HEK293 (cell line): Measurements from ENCODE around the gene P2RX2.
A peak's percentile ranks its signal among the peaks of the same experiment; 100 is the strongest.

Experiments used
- CTCF ChIA-PET: fragments of 350-600 bp; formaldehyde crosslinking; extraction: SDS; loops from one replicate; lab custom pipeline; 2021; ENCODE audit warnings: antibody characterized with exemption; lab: Yijun Ruan, JAX
- POLR2A ChIA-PET: fragments of 300-600 bp; formaldehyde crosslinking; extraction: SDS; loops from one replicate; lab custom pipeline; 2020; ENCODE audit warnings: antibody characterized with exemption, inconsistent platforms; lab: Yijun Ruan, JAX
- H3K27ac ChIP-seq: fragments of 200-500 bp; sonication (Bioruptor generic); 2 replicates; pipeline ENCODE4 v1.5.1; 2014; ENCODE audit warnings: low read depth, low read length, control low read depth, inconsistent platforms; ENCODE audit errors: extremely low read depth
- H3K36me3 ChIP-seq, 2 experiments: fragments of 200-500 bp in 1 of 2; sonication (Bioruptor generic) in 1 of 2; 1 replicate in 1 of 2; 2 replicates in 1 of 2; pipeline ENCODE4 v1.5.1; 2014 to 2017; ENCODE audit warnings: inconsistent platforms in 2 of 2, low read length in 2 of 2; ENCODE audit not compliant: control insufficient read depth in 2 of 2, insufficient read depth in 1 of 2
- H3K4me1 ChIP-seq: fragments of 200-500 bp; sonication (Bioruptor generic); 2 replicates; pipeline ENCODE4 v1.5.1; 2014; ENCODE audit warnings: mild to moderate bottlenecking, low read length, inconsistent platforms; ENCODE audit not compliant: control insufficient read depth, insufficient read depth
- H3K4me3 ChIP-seq: 2 replicates; pipeline ENCODE4 v1.5.1; 2011; ENCODE audit warnings: low read depth, mild to moderate bottlenecking, control low read depth, low read length, moderate library complexity
- H3K9me3 ChIP-seq: fragments of 200-500 bp; sonication (Bioruptor generic); 2 replicates; pipeline ENCODE4 v1.5.1; 2014; ENCODE audit warnings: low read depth, low read length, inconsistent platforms; ENCODE audit not compliant: control insufficient read depth, insufficient read depth
- BCL11B ChIP-seq: fragments of 450-650 bp; formaldehyde crosslinking; IDR thresholded peaks from 2 replicates; pipeline ENCODE4 v1.5.1; 2016; ENCODE audit warnings: low read depth, missing biosample characterization, missing genetic modification characterization
- FEZF1 ChIP-seq: fragments of 450-650 bp; formaldehyde crosslinking; IDR thresholded peaks from 2 replicates; pipeline ENCODE4 v1.5.1; 2016; ENCODE audit warnings: missing biosample characterization, missing genetic modification characterization
- GLIS2 ChIP-seq: fragments of 450-650 bp; formaldehyde crosslinking; IDR thresholded peaks from 2 replicates; pipeline ENCODE4 v1.5.1; 2016; ENCODE audit warnings: missing biosample characterization, missing genetic modification characterization
- HOXA7 ChIP-seq: sonication (generic); formaldehyde crosslinking; IDR thresholded peaks from 2 replicates; pipeline ENCODE4 v1.8.1; 2022; ENCODE audit warnings: missing genetic modification reagents, borderline replicate concordance
- KLF1 ChIP-seq: fragments of 450-650 bp; formaldehyde crosslinking; IDR thresholded peaks from 2 replicates; pipeline ENCODE4 v1.5.1; 2016; ENCODE audit warnings: missing biosample characterization, missing genetic modification characterization
- KLF10 ChIP-seq: fragments of 450-650 bp; IDR thresholded peaks from 2 replicates; pipeline ENCODE4 v1.5.1; 2018; ENCODE audit warnings: missing biosample characterization, mild to moderate bottlenecking, missing genetic modification characterization
- KLF16 ChIP-seq: fragments of 450-650 bp; formaldehyde crosslinking; IDR thresholded peaks from 2 replicates; pipeline ENCODE4 v1.5.1; 2017; ENCODE audit warnings: missing biosample characterization, missing genetic modification characterization
- KLF9 ChIP-seq: fragments of 450-650 bp; formaldehyde crosslinking; IDR thresholded peaks from 2 replicates; pipeline ENCODE4 v1.5.1; 2016; ENCODE audit warnings: missing biosample characterization, missing genetic modification characterization, low read depth
- WT1 ChIP-seq: fragments of 450-650 bp; formaldehyde crosslinking; IDR thresholded peaks from 2 replicates; pipeline ENCODE4 v1.5.1; 2016; ENCODE audit warnings: missing biosample characterization, missing genetic modification characterization
- ZFHX2 ChIP-seq: fragments of 450-650 bp; formaldehyde crosslinking; conservative IDR thresholded peaks from 2 replicates; pipeline ENCODE4 v1.5.1; 2016; ENCODE audit warnings: missing biosample characterization, missing genetic modification characterization
- ZNF10 ChIP-seq: fragments of 450-650 bp; formaldehyde crosslinking; IDR thresholded peaks from 2 replicates; pipeline ENCODE4 v1.5.1; 2017; ENCODE audit warnings: missing biosample characterization, missing genetic modification characterization
- ZNF16 ChIP-seq: fragments of 450-650 bp; formaldehyde crosslinking; IDR thresholded peaks from 2 replicates; pipeline ENCODE4 v1.5.1; 2016; ENCODE audit warnings: low read depth, missing biosample characterization, missing genetic modification characterization
- ZNF292 ChIP-seq: fragments of 450-650 bp; formaldehyde crosslinking; IDR thresholded peaks from 2 replicates; pipeline ENCODE4 v1.5.1; 2016; ENCODE audit warnings: low read depth, missing biosample characterization, missing genetic modification characterization, borderline replicate concordance
- ZNF404 ChIP-seq: fragments of 450-650 bp; formaldehyde crosslinking; IDR thresholded peaks from 2 replicates; pipeline ENCODE4 v1.5.1; 2017; ENCODE audit warnings: missing biosample characterization, missing genetic modification characterization
- ZNF585B ChIP-seq: fragments of 450-650 bp; formaldehyde crosslinking; IDR thresholded peaks from 2 replicates; pipeline ENCODE4 v1.5.1; 2016; ENCODE audit warnings: missing biosample characterization, missing genetic modification characterization
- ZNF624 ChIP-seq: fragments of 450-650 bp; formaldehyde crosslinking; IDR thresholded peaks from 2 replicates; pipeline ENCODE4 v1.5.1; 2017; ENCODE audit warnings: missing biosample characterization, missing genetic modification characterization
- ZNF629 ChIP-seq: fragments of 450-650 bp; formaldehyde crosslinking; IDR thresholded peaks from 2 replicates; pipeline ENCODE4 v1.5.1; 2017; ENCODE audit warnings: missing biosample characterization, missing genetic modification characterization
- TF ChIP-seq, protein P1 (sequence below): fragments of 450-650 bp; formaldehyde crosslinking; IDR thresholded peaks from 2 replicates; pipeline ENCODE4 v1.5.1; 2016; ENCODE audit warnings: missing biosample characterization, missing genetic modification characterization
- TF ChIP-seq, protein P2 (sequence below): fragments of 450-650 bp; formaldehyde crosslinking; IDR thresholded peaks from 2 replicates; pipeline ENCODE4 v1.5.1; 2016; ENCODE audit warnings: missing biosample characterization, missing genetic modification characterization, low read depth
- TF ChIP-seq, protein P3 (sequence below): fragments of 450-650 bp; formaldehyde crosslinking; IDR thresholded peaks from 2 replicates; pipeline ENCODE4 v1.5.1; 2016; ENCODE audit warnings: missing biosample characterization, missing genetic modification characterization
- TF ChIP-seq, protein P4 (sequence below): fragments of 450-650 bp; IDR thresholded peaks from 2 replicates; pipeline ENCODE4 v1.5.1; 2018; ENCODE audit warnings: missing biosample characterization, missing genetic modification characterization
- TF ChIP-seq, protein P5 (sequence below): fragments of 450-650 bp; formaldehyde crosslinking; IDR thresholded peaks from 2 replicates; pipeline ENCODE4 v1.5.1; 2017; ENCODE audit warnings: missing biosample characterization, missing genetic modification characterization
- TF ChIP-seq, protein P6 (sequence below): fragments of 450-650 bp; formaldehyde crosslinking; IDR thresholded peaks from 2 replicates; pipeline ENCODE4 v1.5.1; 2016; ENCODE audit warnings: missing biosample characterization, missing genetic modification characterization

Gene P2RX2

DNA sequence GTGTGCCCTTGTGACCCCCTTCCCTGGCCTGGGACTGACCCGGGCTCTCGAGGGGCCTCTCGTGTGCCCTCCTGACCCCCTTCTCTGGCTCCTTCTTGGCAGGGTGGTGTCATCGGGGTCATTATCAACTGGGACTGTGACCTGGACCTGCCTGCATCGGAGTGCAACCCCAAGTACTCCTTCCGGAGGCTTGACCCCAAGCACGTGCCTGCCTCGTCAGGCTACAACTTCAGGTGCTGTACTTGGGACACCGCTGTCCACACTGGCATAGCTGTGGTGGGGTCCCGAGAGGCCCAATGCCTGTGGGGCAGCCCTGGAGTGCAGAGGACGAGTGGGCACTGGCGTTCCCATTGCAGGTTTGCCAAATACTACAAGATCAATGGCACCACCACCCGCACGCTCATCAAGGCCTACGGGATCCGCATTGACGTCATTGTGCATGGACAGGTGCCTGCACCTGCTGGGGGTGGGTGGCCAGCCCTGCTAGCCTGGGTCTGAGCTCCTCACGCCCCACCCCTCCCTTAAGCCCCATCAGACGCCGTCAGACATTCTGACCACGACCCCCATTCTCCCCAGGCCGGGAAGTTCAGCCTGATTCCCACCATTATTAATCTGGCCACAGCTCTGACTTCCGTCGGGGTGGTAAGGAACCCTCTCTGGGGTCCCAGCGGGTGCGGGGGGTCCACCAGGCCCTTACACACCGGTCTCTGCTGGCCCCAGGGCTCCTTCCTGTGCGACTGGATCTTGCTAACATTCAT is 2.5 kb downstream of the P2RX2 start:
- no peaks in the 10 kb centered on the region for H3K4me1 ChIP-seq
- CTCF ChIA-PET: interaction anchor here (1.1 kb wide), 1 partner anchor 9 kb away, joined by 3 read pairs; no protein-coding TSS in a partner anchor
- POLR2A ChIA-PET: interaction anchor here (0.6 kb wide), 1 partner anchor 23 kb away, joined by 8 read pairs; no protein-coding TSS in a partner anchor
- no peaks in the 10 kb centered on the region for H3K9me3 ChIP-seq
- TF ChIP-seq ZNF585B (tag by site-specific recombination) (no peak), ZNF16 (tag by site-specific recombination) (no peak), WT1 (tag by site-specific recombination) (no peak), ZNF10 (tag by site-specific recombination) (peak; percentile 86), ZNF624 (tag by site-specific recombination) (no peak), BCL11B (tag by site-specific recombination) (no peak), KLF16 (no peak), ZFHX2 (tag by site-specific recombination) (no peak), KLF9 (tag by site-specific recombination) (no peak), ZNF404 (tag by site-specific recombination) (no peak), ZNF292 (no peak), KLF1 (tag by site-specific recombination) (peak; percentile 12; the same call in 1 of the 2 replicates), KLF10 (no peak), GLIS2 (tag by site-specific recombination) (0 out of 2 replicates have a peak, but pooled peaks have one; percentile 13), FEZF1 (tag by site-specific recombination) (no peak), ZNF629 (tag by site-specific recombination) (no peak), HOXA7 (CRISPR knock-in tag) (no peak)
- TF ChIP-seq, protein P1, sequence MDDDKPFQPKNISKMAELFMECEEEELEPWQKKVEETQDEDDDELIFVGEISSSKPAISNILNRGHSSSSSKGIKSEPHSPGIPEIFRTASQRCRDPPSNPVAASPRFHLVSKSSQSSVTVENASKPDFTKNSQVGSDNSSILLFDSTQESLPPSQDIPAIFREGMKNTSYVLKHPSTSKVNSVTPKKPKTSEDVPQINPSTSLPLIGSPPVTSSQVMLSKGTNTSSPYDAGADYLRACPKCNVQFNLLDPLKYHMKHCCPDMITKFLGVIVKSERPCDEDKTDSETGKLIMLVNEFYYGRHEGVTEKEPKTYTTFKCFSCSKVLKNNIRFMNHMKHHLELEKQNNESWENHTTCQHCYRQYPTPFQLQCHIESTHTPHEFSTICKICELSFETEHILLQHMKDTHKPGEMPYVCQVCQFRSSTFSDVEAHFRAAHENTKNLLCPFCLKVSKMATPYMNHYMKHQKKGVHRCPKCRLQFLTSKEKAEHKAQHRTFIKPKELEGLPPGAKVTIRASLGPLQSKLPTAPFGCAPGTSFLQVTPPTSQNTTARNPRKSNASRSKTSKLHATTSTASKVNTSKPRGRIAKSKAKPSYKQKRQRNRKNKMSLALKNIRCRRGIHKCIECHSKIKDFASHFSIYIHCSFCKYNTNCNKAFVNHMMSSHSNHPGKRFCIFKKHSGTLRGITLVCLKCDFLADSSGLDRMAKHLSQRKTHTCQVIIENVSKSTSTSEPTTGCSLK (tag by site-specific recombination): no peak
- TF ChIP-seq, protein P2, sequence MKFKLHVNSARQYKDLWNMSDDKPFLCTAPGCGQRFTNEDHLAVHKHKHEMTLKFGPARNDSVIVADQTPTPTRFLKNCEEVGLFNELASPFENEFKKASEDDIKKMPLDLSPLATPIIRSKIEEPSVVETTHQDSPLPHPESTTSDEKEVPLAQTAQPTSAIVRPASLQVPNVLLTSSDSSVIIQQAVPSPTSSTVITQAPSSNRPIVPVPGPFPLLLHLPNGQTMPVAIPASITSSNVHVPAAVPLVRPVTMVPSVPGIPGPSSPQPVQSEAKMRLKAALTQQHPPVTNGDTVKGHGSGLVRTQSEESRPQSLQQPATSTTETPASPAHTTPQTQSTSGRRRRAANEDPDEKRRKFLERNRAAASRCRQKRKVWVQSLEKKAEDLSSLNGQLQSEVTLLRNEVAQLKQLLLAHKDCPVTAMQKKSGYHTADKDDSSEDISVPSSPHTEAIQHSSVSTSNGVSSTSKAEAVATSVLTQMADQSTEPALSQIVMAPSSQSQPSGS (tag by site-specific recombination): no peak
- TF ChIP-seq, protein P3, sequence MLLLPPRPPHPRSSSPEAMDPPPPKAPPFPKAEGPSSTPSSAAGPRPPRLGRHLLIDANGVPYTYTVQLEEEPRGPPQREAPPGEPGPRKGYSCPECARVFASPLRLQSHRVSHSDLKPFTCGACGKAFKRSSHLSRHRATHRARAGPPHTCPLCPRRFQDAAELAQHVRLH (tag by site-specific recombination): no peak
- TF ChIP-seq, protein P4, sequence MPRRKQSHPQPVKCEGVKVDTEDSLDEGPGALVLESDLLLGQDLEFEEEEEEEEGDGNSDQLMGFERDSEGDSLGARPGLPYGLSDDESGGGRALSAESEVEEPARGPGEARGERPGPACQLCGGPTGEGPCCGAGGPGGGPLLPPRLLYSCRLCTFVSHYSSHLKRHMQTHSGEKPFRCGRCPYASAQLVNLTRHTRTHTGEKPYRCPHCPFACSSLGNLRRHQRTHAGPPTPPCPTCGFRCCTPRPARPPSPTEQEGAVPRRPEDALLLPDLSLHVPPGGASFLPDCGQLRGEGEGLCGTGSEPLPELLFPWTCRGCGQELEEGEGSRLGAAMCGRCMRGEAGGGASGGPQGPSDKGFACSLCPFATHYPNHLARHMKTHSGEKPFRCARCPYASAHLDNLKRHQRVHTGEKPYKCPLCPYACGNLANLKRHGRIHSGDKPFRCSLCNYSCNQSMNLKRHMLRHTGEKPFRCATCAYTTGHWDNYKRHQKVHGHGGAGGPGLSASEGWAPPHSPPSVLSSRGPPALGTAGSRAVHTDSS (tag by site-specific recombination): no peak
- TF ChIP-seq, protein P5, sequence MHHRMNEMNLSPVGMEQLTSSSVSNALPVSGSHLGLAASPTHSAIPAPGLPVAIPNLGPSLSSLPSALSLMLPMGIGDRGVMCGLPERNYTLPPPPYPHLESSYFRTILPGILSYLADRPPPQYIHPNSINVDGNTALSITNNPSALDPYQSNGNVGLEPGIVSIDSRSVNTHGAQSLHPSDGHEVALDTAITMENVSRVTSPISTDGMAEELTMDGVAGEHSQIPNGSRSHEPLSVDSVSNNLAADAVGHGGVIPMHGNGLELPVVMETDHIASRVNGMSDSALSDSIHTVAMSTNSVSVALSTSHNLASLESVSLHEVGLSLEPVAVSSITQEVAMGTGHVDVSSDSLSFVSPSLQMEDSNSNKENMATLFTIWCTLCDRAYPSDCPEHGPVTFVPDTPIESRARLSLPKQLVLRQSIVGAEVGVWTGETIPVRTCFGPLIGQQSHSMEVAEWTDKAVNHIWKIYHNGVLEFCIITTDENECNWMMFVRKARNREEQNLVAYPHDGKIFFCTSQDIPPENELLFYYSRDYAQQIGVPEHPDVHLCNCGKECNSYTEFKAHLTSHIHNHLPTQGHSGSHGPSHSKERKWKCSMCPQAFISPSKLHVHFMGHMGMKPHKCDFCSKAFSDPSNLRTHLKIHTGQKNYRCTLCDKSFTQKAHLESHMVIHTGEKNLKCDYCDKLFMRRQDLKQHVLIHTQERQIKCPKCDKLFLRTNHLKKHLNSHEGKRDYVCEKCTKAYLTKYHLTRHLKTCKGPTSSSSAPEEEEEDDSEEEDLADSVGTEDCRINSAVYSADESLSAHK: no peak
- TF ChIP-seq, protein P6, sequence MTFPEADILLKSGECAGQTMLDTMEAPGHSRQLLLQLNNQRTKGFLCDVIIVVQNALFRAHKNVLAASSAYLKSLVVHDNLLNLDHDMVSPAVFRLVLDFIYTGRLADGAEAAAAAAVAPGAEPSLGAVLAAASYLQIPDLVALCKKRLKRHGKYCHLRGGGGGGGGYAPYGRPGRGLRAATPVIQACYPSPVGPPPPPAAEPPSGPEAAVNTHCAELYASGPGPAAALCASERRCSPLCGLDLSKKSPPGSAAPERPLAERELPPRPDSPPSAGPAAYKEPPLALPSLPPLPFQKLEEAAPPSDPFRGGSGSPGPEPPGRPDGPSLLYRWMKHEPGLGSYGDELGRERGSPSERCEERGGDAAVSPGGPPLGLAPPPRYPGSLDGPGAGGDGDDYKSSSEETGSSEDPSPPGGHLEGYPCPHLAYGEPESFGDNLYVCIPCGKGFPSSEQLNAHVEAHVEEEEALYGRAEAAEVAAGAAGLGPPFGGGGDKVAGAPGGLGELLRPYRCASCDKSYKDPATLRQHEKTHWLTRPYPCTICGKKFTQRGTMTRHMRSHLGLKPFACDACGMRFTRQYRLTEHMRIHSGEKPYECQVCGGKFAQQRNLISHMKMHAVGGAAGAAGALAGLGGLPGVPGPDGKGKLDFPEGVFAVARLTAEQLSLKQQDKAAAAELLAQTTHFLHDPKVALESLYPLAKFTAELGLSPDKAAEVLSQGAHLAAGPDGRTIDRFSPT (tag by site-specific recombination): no peak; the same call in 1 of the 2 replicates
- no peak overlapping the region for H3K4me3 ChIP-seq
- peaks cover 0 to 36% of the 10 kb centered on the region in 2 experiments; a peak in 1 of 3 replicates for H3K36me3 ChIP-seq
- H3K27ac ChIP-seq: no peak overlapping the region
